MM.1S (cell line): ENCODE measurements around the gene ADAM8.

Source experiments
- DNase-seq: peaks from one replicate; pipeline ENCODE4 v3.0.0-alpha.2; 2015
- H2AFZ ChIP-seq: fragments of 300-600 bp; sonication (generic); 2 replicates; pipeline ENCODE4 v1.6.0; 2016; ENCODE audit warnings: antibody characterized with exemption, low read length
- H3F3A ChIP-seq: fragments of 300-600 bp; sonication (generic); 2 replicates; pipeline ENCODE4 v1.6.1; 2016; ENCODE audit warnings: mild to moderate bottlenecking, antibody characterized with exemption, low read length, moderate library complexity, mixed read lengths; ENCODE audit not compliant: insufficient read depth
- H3K27ac ChIP-seq: fragments of 300-600 bp; sonication (generic); 2 replicates; pipeline ENCODE4 v1.5.1; 2016; ENCODE audit warnings: mild to moderate bottlenecking, low read length
- H3K27me3 ChIP-seq: fragments of 300-600 bp; sonication (generic); replicated peaks from 2 replicates; pipeline ENCODE4 v1.6.0; 2016; ENCODE audit warnings: low read length; ENCODE audit not compliant: insufficient read depth
- H3K36me3 ChIP-seq: fragments of 300-600 bp; sonication (generic); replicated peaks from 2 replicates; pipeline ENCODE4 v1.6.1; 2016; ENCODE audit warnings: mild to moderate bottlenecking, low read length, mixed read lengths; ENCODE audit not compliant: insufficient read depth
- H3K4me1 ChIP-seq: fragments of 300-600 bp; sonication (generic); 2 replicates; pipeline ENCODE4 v1.6.1; 2016; ENCODE audit warnings: low read length, mixed read lengths
- H3K4me2 ChIP-seq: fragments of 300-600 bp; sonication (generic); 2 replicates; pipeline ENCODE4 v1.6.0; 2016; ENCODE audit warnings: low read depth, low read length
- H3K4me3 ChIP-seq: fragments of 300-600 bp; sonication (generic); 2 replicates; pipeline ENCODE4 v1.5.1; 2016; ENCODE audit warnings: low read length, mixed read lengths
- H3K79me2 ChIP-seq: fragments of 300-600 bp; sonication (generic); 2 replicates; pipeline ENCODE4 v1.6.1; 2016; ENCODE audit warnings: mixed run types, low read length, mixed read lengths
- H3K9ac ChIP-seq: fragments of 300-600 bp; sonication (generic); 2 replicates; pipeline ENCODE4 v1.6.1; 2016; ENCODE audit warnings: low read length, mixed read lengths
- H3K9me2 ChIP-seq: fragments of 300-600 bp; sonication (generic); replicated peaks from 2 replicates; pipeline ENCODE4 v1.6.1; 2016; ENCODE audit warnings: mild to moderate bottlenecking, low read length, mixed read lengths; ENCODE audit not compliant: insufficient read depth
- H3K9me3 ChIP-seq: fragments of 300-600 bp; sonication (generic); replicated peaks from 2 replicates; pipeline ENCODE4 v1.6.1; 2016; ENCODE audit warnings: mild to moderate bottlenecking, low read length, mixed read lengths; ENCODE audit not compliant: insufficient read depth
- H4K20me1 ChIP-seq: fragments of 300-600 bp; sonication (generic); 2 replicates; pipeline ENCODE4 v1.6.1; 2016; ENCODE audit warnings: mild to moderate bottlenecking, low read length, moderate library complexity, mixed read lengths; ENCODE audit not compliant: insufficient read depth
- EZH2 ChIP-seq: fragments of 300-600 bp; sonication (generic); optimal IDR thresholded peaks from 2 replicates; pipeline ENCODE3; 2017; ENCODE audit warnings: low read depth, mild to moderate bottlenecking, antibody characterized with exemption, low read length, mixed read lengths
- EZH2phosphoT487 ChIP-seq: fragments of 300-600 bp; sonication (generic); IDR thresholded peaks from 2 replicates; pipeline ENCODE4 v1.6.1; 2018; ENCODE audit warnings: antibody characterized with exemption, low read length
- TF ChIP-seq, protein P1 (sequence below): fragments of 300-600 bp; sonication (generic); IDR thresholded peaks from 2 replicates; pipeline ENCODE4 v1.5.1; 2016; ENCODE audit warnings: antibody characterized with exemption, low read length, mixed read lengths

The ADAM8 gene

DNA sequence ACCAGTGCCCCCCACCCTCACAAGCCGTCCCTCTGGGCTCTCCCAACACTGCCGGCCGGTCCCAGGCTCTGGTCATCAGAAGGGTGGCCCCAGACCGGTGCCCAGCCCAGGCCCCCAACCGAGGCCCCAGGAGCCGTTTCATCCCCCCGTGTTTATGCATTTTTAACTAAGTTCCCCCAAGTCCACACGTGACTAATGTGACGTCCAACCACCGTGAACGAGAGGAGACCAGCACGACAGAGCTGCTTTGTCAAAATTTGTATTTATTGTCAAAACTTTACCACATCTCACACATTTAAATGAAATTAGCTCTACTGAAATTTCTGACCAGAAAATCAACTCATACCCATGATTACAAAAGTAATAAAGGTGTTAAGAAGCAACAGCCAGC is 30.4 kb downstream of the ADAM8 start:
- Histone ChIP-seq H3K79me2 (no peaks in the 10 kb centered on the region), H3F3A (no peaks in the 10 kb centered on the region), H3K9ac (no peak overlapping the region), H3K4me1 (0 out of 2 replicates have a peak, but pooled peaks cover 6% of the 10 kb centered on the region), H3K36me3 (no peaks in the 10 kb centered on the region), H3K4me2 (no peak overlapping the region), H3K4me3 (no peak overlapping the region), H3K27me3 (peaks cover 82% of the 10 kb centered on the region), H3K27ac (no peak overlapping the region), H3K9me3 (no peaks in the 10 kb centered on the region), H3K9me2 (no peaks in the 10 kb centered on the region), H2AFZ (no peak overlapping the region), H4K20me1 (no peaks in the 10 kb centered on the region)
- TF ChIP-seq, protein P1, sequence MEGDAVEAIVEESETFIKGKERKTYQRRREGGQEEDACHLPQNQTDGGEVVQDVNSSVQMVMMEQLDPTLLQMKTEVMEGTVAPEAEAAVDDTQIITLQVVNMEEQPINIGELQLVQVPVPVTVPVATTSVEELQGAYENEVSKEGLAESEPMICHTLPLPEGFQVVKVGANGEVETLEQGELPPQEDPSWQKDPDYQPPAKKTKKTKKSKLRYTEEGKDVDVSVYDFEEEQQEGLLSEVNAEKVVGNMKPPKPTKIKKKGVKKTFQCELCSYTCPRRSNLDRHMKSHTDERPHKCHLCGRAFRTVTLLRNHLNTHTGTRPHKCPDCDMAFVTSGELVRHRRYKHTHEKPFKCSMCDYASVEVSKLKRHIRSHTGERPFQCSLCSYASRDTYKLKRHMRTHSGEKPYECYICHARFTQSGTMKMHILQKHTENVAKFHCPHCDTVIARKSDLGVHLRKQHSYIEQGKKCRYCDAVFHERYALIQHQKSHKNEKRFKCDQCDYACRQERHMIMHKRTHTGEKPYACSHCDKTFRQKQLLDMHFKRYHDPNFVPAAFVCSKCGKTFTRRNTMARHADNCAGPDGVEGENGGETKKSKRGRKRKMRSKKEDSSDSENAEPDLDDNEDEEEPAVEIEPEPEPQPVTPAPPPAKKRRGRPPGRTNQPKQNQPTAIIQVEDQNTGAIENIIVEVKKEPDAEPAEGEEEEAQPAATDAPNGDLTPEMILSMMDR = no peak
- TF ChIP-seq EZH2phosphoT487 = no peak
- TF ChIP-seq EZH2 = no peak
- no peak for DNase-seq

- Histone ChIP-seq H4K20me1 (no peaks in the 10 kb centered on the region), H3K9me2 (no peaks in the 10 kb centered on the region), H3K27ac (no peak overlapping the region), H3K27me3 (peaks cover 82% of the 10 kb centered on the region), H3K4me1 (peaks cover 6% of the 10 kb centered on the region; the same call in 1 of the 2 replicates), H3K4me3 (no peak overlapping the region), H2AFZ (no peak overlapping the region), H3K4me2 (no peak overlapping the region), H3F3A (no peaks in the 10 kb centered on the region), H3K9me3 (no peaks in the 10 kb centered on the region), H3K79me2 (no peaks in the 10 kb centered on the region), H3K9ac (no peak overlapping the region), H3K36me3 (no peaks in the 10 kb centered on the region)
- no peak for TF ChIP-seq EZH2
- TF ChIP-seq, protein P1 = no peak
- no peak for TF ChIP-seq EZH2phosphoT487
- no peak for DNase-seq
These were observed 31.0 kb downstream of the ADAM8 start for GRCh38 chr10:133245439-133246235.

GRCh38 chr10:133243593-133243992 is 33.1 kb downstream of the ADAM8 start:
- Histone ChIP-seq H3K4me1 (peaks cover 6% of the 10 kb centered on the region; the same call in 1 of the 2 replicates), H3K9me2 (no peaks in the 10 kb centered on the region)

More at GRCh38 chr10:133243593-133243992, 33.1 kb downstream of the ADAM8 start:
- H3F3A ChIP-seq = no peaks in the 10 kb centered on the region
- H3K9ac ChIP-seq = no peak overlapping the region
- H4K20me1 ChIP-seq = no peaks in the 10 kb centered on the region
- no peak overlapping the region for H2AFZ ChIP-seq
- H3K4me2 ChIP-seq = no peak overlapping the region
- no peaks in the 10 kb centered on the region for H3K9me3 ChIP-seq
- no peaks in the 10 kb centered on the region for H3K79me2 ChIP-seq
- TF ChIP-seq EZH2phosphoT487 (no peak), EZH2 (no peak)
- TF ChIP-seq, protein P1 = no peak
- DNase-seq = no peak
- H3K36me3 ChIP-seq = no peaks in the 10 kb centered on the region
- H3K4me3 ChIP-seq = no peak overlapping the region
- H3K27ac ChIP-seq = no peak overlapping the region
- peaks cover 72% of the 10 kb centered on the region for H3K27me3 ChIP-seq
